K562 (cell line): ENCODE data around the gene CTBP2. TPM values are rescaled to one million over a fixed set of nuclear protein-coding genes. Genes with fewer than 3 reads are reported as not detected.

Source experiments
- ATAC-seq: fragments of 200-7000 bp; cut with Tn5 transposase; 3 replicates; pipeline ENCODE4 v1.9.1; 2020; ENCODE audit warnings: moderate library complexity
- BruUV-seq: library from RNA; stranded (reverse); fragments of 400-500 nt; replicated peaks from 2 replicates; lab custom pipeline; 2021; lab: Mats Ljungman, UMichigan
- CTCF ChIA-PET: fragments of 300-600 bp; formaldehyde crosslinking; extraction: SDS; loops from one replicate; lab custom pipeline; 2021; ENCODE audit warnings: low intra/inter-chr PET ratio; lab: Yijun Ruan, JAX
- POLR2A ChIA-PET: fragments of 300-600, 350-650 bp; sonication (Branson Sonifier 250); formaldehyde crosslinking; extraction: SDS; loops from one replicate; lab custom pipeline; 2021; ENCODE audit warnings: antibody characterized with exemption, inconsistent platforms; lab: Yijun Ruan, JAX
- DNase-seq, 4 experiments: peaks; one replicate each; pipeline versions ENCODE4 v3.0.0 to v3.0.0-alpha.2; 2011 to 2018; ENCODE audit warnings: low spot score in 3 of 4, mixed read lengths in 3 of 4; ENCODE audit errors: extremely low read depth in 1 of 4
- FAIRE-seq: peaks from 2 replicates; lab custom pipeline; 2011; peaks lifted over from hg19 to GRCh38; lab: Jason Lieb, UNC
- H2AFZ ChIP-seq: 2 replicates; pipeline ENCODE4 v1.6.0; 2011; ENCODE audit warnings: low read depth, low read length, control low read depth, inconsistent platforms
- H3K27ac ChIP-seq: fragments of 200-600 bp; 3 replicates; pipeline ENCODE4 v1.8.0; 2011; ENCODE audit warnings: low read depth, mild to moderate bottlenecking, control low read depth, inconsistent platforms, low read length, moderate library complexity, mixed read lengths; ENCODE audit errors: extremely low read depth
- H3K27me3 ChIP-seq, 2 experiments: fragments of 300-600 bp in 1 of 2; 2 replicates in 1 of 2; 3 replicates in 1 of 2; pipeline versions ENCODE4 v1.6.0 to v1.8.0; 2011; ENCODE audit warnings: inconsistent platforms in 2 of 2, low read length in 2 of 2, mild to moderate bottlenecking in 1 of 2, mixed read lengths in 1 of 2, moderate library complexity in 1 of 2; ENCODE audit not compliant: control insufficient read depth in 2 of 2, insufficient read depth in 2 of 2
- H3K36me3 ChIP-seq: fragments of 300-600 bp; 3 replicates; pipeline ENCODE4 v1.8.0; 2011; ENCODE audit warnings: mild to moderate bottlenecking, low read length, inconsistent platforms; ENCODE audit not compliant: control insufficient read depth, insufficient read depth
- H3K4me1 ChIP-seq, 2 experiments: fragments of 200-600 bp in 1 of 2; replicated peaks in 1 of 2; 2 replicates in 1 of 2; 3 replicates in 1 of 2; pipeline versions ENCODE4 v1.5.1 to v1.8.0; 2011; ENCODE audit warnings: inconsistent platforms in 2 of 2, low read length in 2 of 2, mild to moderate bottlenecking in 1 of 2, mixed read lengths in 1 of 2, moderate library complexity in 1 of 2; ENCODE audit not compliant: control insufficient read depth in 2 of 2, insufficient read depth in 2 of 2
- H3K4me2 ChIP-seq: 2 replicates; pipeline ENCODE4 v1.6.1; 2011; ENCODE audit warnings: low read length, control low read depth, inconsistent platforms, mixed read lengths; ENCODE audit not compliant: insufficient read depth
- H3K4me3 ChIP-seq: fragments of 200-600 bp; sonication (generic), shearing (Covaris generic); 2 replicates; pipeline ENCODE4 v1.5.1; 2016; ENCODE audit warnings: control low read depth, inconsistent platforms
- H3K79me2 ChIP-seq: fragments of 200-600 bp; 3 replicates; pipeline ENCODE4 v1.8.0; 2011; ENCODE audit warnings: low read length, inconsistent platforms; ENCODE audit not compliant: control insufficient read depth, insufficient read depth
- H3K9ac ChIP-seq, 2 experiments: 2 replicates each; pipeline versions ENCODE4 v1.6.0 to v1.6.1; 2011; ENCODE audit warnings: low read depth in 2 of 2, low read length in 2 of 2, control low read depth in 1 of 2, inconsistent platforms in 1 of 2, mild to moderate bottlenecking in 1 of 2, mixed read lengths in 1 of 2; ENCODE audit not compliant: insufficient read depth in 1 of 2
- H3K9me1 ChIP-seq: one replicate; pipeline ENCODE4 v1.6.0; 2011; ENCODE audit warnings: inconsistent platforms, mild to moderate bottlenecking, low read length, moderate library complexity; ENCODE audit not compliant: control insufficient read depth, insufficient read depth
- H3K9me3 ChIP-seq: replicated peaks from 2 replicates; pipeline ENCODE4 v1.5.1; 2011; ENCODE audit warnings: low read depth, low read length, inconsistent platforms; ENCODE audit not compliant: control insufficient read depth, insufficient read depth
- H4K20me1 ChIP-seq: replicated peaks from 2 replicates; pipeline ENCODE4 v1.6.1; 2011; ENCODE audit warnings: low read length, inconsistent platforms, mixed read lengths; ENCODE audit not compliant: control insufficient read depth, insufficient read depth
- BRCA1 ChIP-seq, 2 experiments: fragments of 450-650 bp in 1 of 2; sonication (generic) in 1 of 2; formaldehyde crosslinking in 1 of 2; IDR thresholded peaks; 2 replicates each; pipeline versions ENCODE4 v1.5.0 to v1.6.1; 2017 to 2020; ENCODE audit warnings: mild to moderate bottlenecking in 1 of 2, missing genetic modification reagents in 1 of 2
- CBX2 ChIP-seq: fragments of 200-600 bp; sonication (generic); IDR thresholded peaks from one replicate; pipeline ENCODE4 v1.6.1; 2012; ENCODE audit warnings: mild to moderate bottlenecking, low read length, inconsistent platforms; ENCODE audit not compliant: insufficient read depth, poor library complexity, severe bottlenecking
- HDGF ChIP-seq: fragments of 450-650 bp; IDR thresholded peaks from 2 replicates; pipeline ENCODE4 v1.6.1; 2016
- PHB ChIP-seq: fragments of 250-450 bp; sonication (Bioruptor Pico); IDR thresholded peaks from 2 replicates; pipeline ENCODE4 v1.5.0; 2021
- PRPF4 ChIP-seq: fragments of 200-400 bp; formaldehyde crosslinking; IDR thresholded peaks from one replicate; pipeline ENCODE4 v1.6.1; 2017; ENCODE audit warnings: low read length, low read depth, mild to moderate bottlenecking; ENCODE audit not compliant: insufficient read depth, poor library complexity, severe bottlenecking
- RCOR1 ChIP-seq, 2 experiments: IDR thresholded peaks; 2 replicates each; pipeline ENCODE4 v1.6.1; 2012; ENCODE audit warnings: low read depth in 2 of 2, low read length in 2 of 2, borderline replicate concordance in 1 of 2, improper control_type of control experiment in 1 of 2
- SMAD2 ChIP-seq: fragments of 150-350 bp; IDR thresholded peaks from 2 replicates; pipeline ENCODE4 v1.6.1; 2014; ENCODE audit warnings: low read depth, mild to moderate bottlenecking, low read length
- SMC3 ChIP-seq: conservative IDR thresholded peaks from 2 replicates; pipeline ENCODE4 v1.6.1; 2011; ENCODE audit warnings: low read depth, low read length, improper control_type of control experiment; ENCODE audit not compliant: insufficient read depth
- SNRNP70 ChIP-seq: fragments of 200-400 bp; formaldehyde crosslinking; optimal IDR thresholded peaks from 2 replicates; pipeline ENCODE3; 2017; ENCODE audit warnings: low read depth, low read length
- ZBTB26 ChIP-seq: fragments of 450-650 bp; formaldehyde crosslinking; IDR thresholded peaks from 2 replicates; pipeline ENCODE4 v1.4.0; 2022; ENCODE audit warnings: missing genetic modification characterization
- ZBTB49 ChIP-seq: sonication (generic); formaldehyde crosslinking; IDR thresholded peaks from 2 replicates; pipeline ENCODE4 v1.8.0; 2022; ENCODE audit warnings: missing genetic modification reagents, mild to moderate bottlenecking, borderline replicate concordance
- WGBS: fragments of 100-300 bp; shearing (Covaris generic); methylation state at CpG from one replicate; pipeline ENCODE4 v1.1.6; 2016; ENCODE audit warnings: low coverage, mixed read lengths; ENCODE audit not compliant: insufficient coverage; ENCODE audit errors: missing lambda C conversion rate; 5-methylcytosine and 5-hydroxymethylcytosine counted together
- in situ Hi-C: fragments of 300-500 bp; cut with MboI; formaldehyde crosslinking; loops from 4 replicates; pipeline ENCODE4 v1.15.0; 2018; ENCODE audit warnings: inconsistent platforms, mixed read lengths
- intact Hi-C: fragments of 100-400 bp; cut with micrococcal nuclease; formaldehyde crosslinking; loops from 2 replicates; pipeline ENCODE4 v1.14.2; 2022
- polyA plus RNA-seq, 8 experiments: library from polyadenylated mRNA; depleted of rRNA in 4 of 8; stranded (reverse) in 5 of 8; unstranded in 3 of 8; fragments of >200 nt; fragmentation: Nextera tagmentation in 2 of 8; fragmentation: Illumina TruSeq in 1 of 8; extraction: Ambion mirVana in 2 of 8; extraction: Trizol in 1 of 8; gene quantifications; 2 replicates each; pipeline versions ENCODE4 v1.2.1 to v1.2.3, GENCODE V29; 2011 to 2014; ENCODE audit warnings: inconsistent platforms in 1 of 8, missing spikeins in 1 of 8
- total RNA-seq, 7 experiments: library from RNA; depleted of rRNA in 6 of 7; stranded (reverse); fragments of >200 nt in 6 of 7; fragmentation: Illumina TruSeq in 2 of 7; extraction: Trizol in 2 of 7; gene quantifications; 2 replicates each; pipeline versions ENCODE4 v1.2.1 to v1.2.3, GENCODE V29; 2011 to 2021; ENCODE audit warnings: low replicate concordance in 1 of 7

The CTBP2 gene
- total and polyA plus RNA-seq, 9 of the 15 experiments (the other 6 are each of a cell fraction or from before 2014, with no cell fraction given), result 1.3 to 8.8 (median 5.1) TPM

GRCh38 chr10:125010362-125010761, 150.0 kb downstream of the CTBP2 start:
- no peak overlapping the region for H3K4me3 ChIP-seq
- DNase-seq (no peak), ATAC-seq (no peak), FAIRE-seq (no peak)
- no peak overlapping the region for H3K9ac ChIP-seq
- H3K27ac ChIP-seq, result no peak overlapping the region
- no peaks in the 10 kb centered on the region for H3K27me3 ChIP-seq
- H3K36me3 ChIP-seq, result no peaks in the 10 kb centered on the region
- no peak overlapping the region for H3K4me2 ChIP-seq
- H3K9me1 ChIP-seq, result no peaks in the 10 kb centered on the region
- no peak overlapping the region for H2AFZ ChIP-seq
- in situ Hi-C loops (no loop called here), intact Hi-C loops (no loop called here)
- no peaks in the 10 kb centered on the region for H4K20me1 ChIP-seq
- TF ChIP-seq CBX2, result no peak
- no peak for TF ChIP-seq SMC3
- no peak for TF ChIP-seq ZBTB26 (CRISPR knock-in tag)
- TF ChIP-seq PHB (CRISPR knock-in tag), result no peak
- TF ChIP-seq SMAD2, result no peak
- no peak for TF ChIP-seq PRPF4
- no peak for TF ChIP-seq ZBTB49 (CRISPR knock-in tag)
- no peak for TF ChIP-seq RCOR1 (IDR thresholded peaks at IDR 0.05; ENCODE audit: borderline replicate concordance in 1 of 2, low read depth in 2 of 2, low read length in 2 of 2)
- TF ChIP-seq HDGF, result no peak
- TF ChIP-seq BRCA1 (IDR thresholded peaks at IDR 0.05), result no peak
- TF ChIP-seq BRCA1 (CRISPR knock-in tag; IDR thresholded peaks at IDR 0.05), result no peak
- TF ChIP-seq SNRNP70, result no peak
- CTCF ChIA-PET, result no interaction called here
- no CpG with 5 or more reads among the region's 5 CpGs for WGBS
- POLR2A ChIA-PET, result no interaction called here
- no peaks in the 10 kb centered on the region for H3K4me1 ChIP-seq
- no peaks in the 10 kb centered on the region for H3K9me3 ChIP-seq
- H3K79me2 ChIP-seq, result no peaks in the 10 kb centered on the region
- no TSS peak for BruUV-seq
